DND-41 (cell line): ENCODE data around the gene OLA1.

Experiments used
- ATAC-seq: fragments of 200-7000 bp; cut with Tn5 transposase; 3 replicates; pipeline ENCODE4 v1.9.1; 2021; ENCODE audit warnings: low read depth; ENCODE audit not compliant: insufficient read depth
- DNase-seq: peaks from one replicate; pipeline ENCODE4 v3.0.0-alpha.2; 2020
- H2AFZ ChIP-seq: 2 replicates; pipeline ENCODE4 v1.6.0; 2012; ENCODE audit warnings: low read depth, low read length
- H3K27ac ChIP-seq: 2 replicates; pipeline ENCODE4 v1.5.1; 2012; ENCODE audit warnings: low read length, inconsistent platforms
- H3K27me3 ChIP-seq: fragments of 200-600 bp; sonication (generic); 2 replicates; pipeline ENCODE4 v1.6.0; 2012; ENCODE audit warnings: low read length, mild to moderate bottlenecking, inconsistent platforms; ENCODE audit not compliant: insufficient read depth, poor library complexity
- H3K36me3 ChIP-seq: 2 replicates; pipeline ENCODE4 v1.5.1; 2012; ENCODE audit warnings: low read length, inconsistent platforms; ENCODE audit not compliant: insufficient read depth
- H3K4me1 ChIP-seq: 2 replicates; pipeline ENCODE4 v1.5.1; 2012; ENCODE audit warnings: mild to moderate bottlenecking, low read length; ENCODE audit not compliant: insufficient read depth
- H3K4me2 ChIP-seq: 2 replicates; pipeline ENCODE4 v1.6.0; 2012; ENCODE audit warnings: mild to moderate bottlenecking, moderate library complexity, low read length, inconsistent platforms; ENCODE audit not compliant: insufficient read depth
- H3K4me3 ChIP-seq, 2 experiments: fragments of 200-600 bp in 1 of 2; shearing (Covaris generic) in 1 of 2; 2 replicates each; pipeline ENCODE4 v1.5.1; 2012 to 2016; ENCODE audit warnings: inconsistent platforms in 2 of 2, low read length in 2 of 2, mild to moderate bottlenecking in 2 of 2, low read depth in 1 of 2, moderate library complexity in 1 of 2
- H3K79me2 ChIP-seq: 2 replicates; pipeline ENCODE4 v1.6.0; 2012; ENCODE audit warnings: low read length, inconsistent platforms; ENCODE audit not compliant: insufficient read depth
- H3K9ac ChIP-seq: 2 replicates; pipeline ENCODE4 v1.6.0; 2012; ENCODE audit warnings: low read depth, mild to moderate bottlenecking, inconsistent platforms, low read length, moderate library complexity
- H3K9me3 ChIP-seq: 2 replicates; pipeline ENCODE4 v1.5.1; 2012; ENCODE audit warnings: low read length, moderate library complexity, mild to moderate bottlenecking, inconsistent platforms; ENCODE audit not compliant: insufficient read depth, severe bottlenecking
- H4K20me1 ChIP-seq: 2 replicates; pipeline ENCODE4 v1.6.0; 2012; ENCODE audit warnings: low read length; ENCODE audit not compliant: insufficient read depth
- EZH2 ChIP-seq: IDR thresholded peaks from 3 replicates; pipeline ENCODE4 v1.6.1; 2012; ENCODE audit warnings: borderline replicate concordance, low read depth, mild to moderate bottlenecking, moderate library complexity, low read length, inconsistent platforms; ENCODE audit not compliant: severe bottlenecking
- TF ChIP-seq, protein P1 (sequence below): IDR thresholded peaks from 2 replicates; pipeline ENCODE4 v1.5.1; 2012; ENCODE audit warnings: borderline replicate concordance, low read length, moderate library complexity, mild to moderate bottlenecking; ENCODE audit not compliant: poor library complexity, severe bottlenecking; ENCODE audit errors: extremely low read depth

Gene OLA1

DNA sequence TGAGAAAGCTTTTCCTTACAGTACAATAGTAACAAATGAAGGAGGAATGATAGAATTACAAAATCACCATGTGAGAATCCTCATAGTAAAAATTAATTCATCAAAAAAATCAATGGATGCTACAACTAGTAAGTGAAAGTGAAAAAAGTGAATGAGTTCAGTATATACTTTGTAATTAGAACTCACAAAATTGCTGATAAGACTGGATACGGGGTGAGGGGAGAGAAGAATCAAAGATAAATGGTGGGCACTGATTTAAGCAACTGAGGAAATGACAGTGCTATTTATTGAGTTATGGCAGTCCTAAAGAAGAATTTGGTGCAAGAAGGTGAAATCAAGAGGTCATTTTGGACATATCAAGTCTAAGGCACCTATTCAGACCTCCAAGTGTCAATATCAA is 20.6 kb downstream of the OLA1 start:
- no peaks in the 10 kb centered on the region for H3K27me3 ChIP-seq
- no peaks in the 10 kb centered on the region for H3K9me3 ChIP-seq
- TF ChIP-seq, protein P1, sequence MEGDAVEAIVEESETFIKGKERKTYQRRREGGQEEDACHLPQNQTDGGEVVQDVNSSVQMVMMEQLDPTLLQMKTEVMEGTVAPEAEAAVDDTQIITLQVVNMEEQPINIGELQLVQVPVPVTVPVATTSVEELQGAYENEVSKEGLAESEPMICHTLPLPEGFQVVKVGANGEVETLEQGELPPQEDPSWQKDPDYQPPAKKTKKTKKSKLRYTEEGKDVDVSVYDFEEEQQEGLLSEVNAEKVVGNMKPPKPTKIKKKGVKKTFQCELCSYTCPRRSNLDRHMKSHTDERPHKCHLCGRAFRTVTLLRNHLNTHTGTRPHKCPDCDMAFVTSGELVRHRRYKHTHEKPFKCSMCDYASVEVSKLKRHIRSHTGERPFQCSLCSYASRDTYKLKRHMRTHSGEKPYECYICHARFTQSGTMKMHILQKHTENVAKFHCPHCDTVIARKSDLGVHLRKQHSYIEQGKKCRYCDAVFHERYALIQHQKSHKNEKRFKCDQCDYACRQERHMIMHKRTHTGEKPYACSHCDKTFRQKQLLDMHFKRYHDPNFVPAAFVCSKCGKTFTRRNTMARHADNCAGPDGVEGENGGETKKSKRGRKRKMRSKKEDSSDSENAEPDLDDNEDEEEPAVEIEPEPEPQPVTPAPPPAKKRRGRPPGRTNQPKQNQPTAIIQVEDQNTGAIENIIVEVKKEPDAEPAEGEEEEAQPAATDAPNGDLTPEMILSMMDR = no peak
- no peak for TF ChIP-seq EZH2
- no peaks in the 10 kb centered on the region for H3K4me1 ChIP-seq
- H3K4me2 ChIP-seq = no peak overlapping the region
- no peak overlapping the region for H2AFZ ChIP-seq
- H3K4me3 ChIP-seq = no peak overlapping the region
- ATAC-seq (no peak), DNase-seq (no peak)
- peaks cover 74% of the 10 kb centered on the region for H3K79me2 ChIP-seq
- H3K27ac ChIP-seq = no peak overlapping the region
- peaks cover 59% of the 10 kb centered on the region for H3K36me3 ChIP-seq
- H3K9ac ChIP-seq = no peak overlapping the region
- peaks cover 25% of the 10 kb centered on the region; the same call in 1 of the 2 replicates for H4K20me1 ChIP-seq

DNA sequence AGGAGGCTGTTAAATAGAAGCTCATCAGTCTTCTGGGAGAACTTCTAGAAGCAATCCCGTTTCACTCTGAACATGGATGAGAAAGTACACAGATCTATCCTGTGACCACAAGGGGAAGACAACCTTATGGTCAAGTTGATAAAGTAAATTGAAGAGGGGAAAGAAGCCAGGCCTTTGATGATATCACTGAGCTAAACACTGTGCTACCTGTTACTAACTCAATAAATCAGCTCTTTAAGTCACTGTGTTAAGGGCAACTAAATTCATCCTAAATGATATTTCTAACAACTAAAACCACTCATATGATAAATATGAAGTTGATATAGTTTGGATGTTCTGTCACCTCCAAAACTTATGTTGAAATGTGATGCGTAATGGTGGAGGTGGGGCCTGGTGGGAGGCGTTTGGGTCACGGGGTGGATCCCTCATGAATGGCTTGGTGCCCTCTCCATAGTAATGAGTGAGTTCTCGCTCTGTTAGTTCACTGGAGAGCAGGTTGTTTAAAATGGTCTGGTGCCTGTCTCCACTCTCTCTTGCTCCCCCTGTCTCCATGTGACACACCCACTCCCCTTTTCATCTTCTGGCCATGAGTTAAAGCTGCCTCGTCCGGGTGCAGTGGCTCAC is 23.6 kb downstream of the OLA1 start:
- Histone ChIP-seq H3K36me3 (peaks cover 87% of the 10 kb centered on the region), H3K79me2 (peaks cover 73% of the 10 kb centered on the region)

GRCh38 chr2:174224125-174224524 is 24.2 kb downstream of the OLA1 start:
- H3K9me3 ChIP-seq = no peaks in the 10 kb centered on the region
- peaks cover 80% of the 10 kb centered on the region for H3K36me3 ChIP-seq
- TF ChIP-seq, protein P1 = no peak
- no peak for TF ChIP-seq EZH2
- no peak overlapping the region for H2AFZ ChIP-seq
- H3K4me2 ChIP-seq = no peak overlapping the region
- no peaks in the 10 kb centered on the region for H3K27me3 ChIP-seq
- ATAC-seq (no peak), DNase-seq (no peak)
- no peaks in the 10 kb centered on the region for H3K4me1 ChIP-seq
- peaks cover 72% of the 10 kb centered on the region for H3K79me2 ChIP-seq
- no peak overlapping the region for H3K27ac ChIP-seq
- no peak overlapping the region for H3K9ac ChIP-seq
- H3K4me3 ChIP-seq = no peak overlapping the region
- peaks cover 18% of the 10 kb centered on the region; the same call in 1 of the 2 replicates for H4K20me1 ChIP-seq

More for the DNA sequence above, 23.6 kb downstream of the OLA1 start:
- Histone ChIP-seq H3K27me3 (no peaks in the 10 kb centered on the region), H3K4me3 (no peak overlapping the region), H3K4me2 (no peak overlapping the region), H2AFZ (no peak overlapping the region), H3K4me1 (no peaks in the 10 kb centered on the region), H3K9me3 (no peaks in the 10 kb centered on the region), H3K9ac (no peak overlapping the region), H4K20me1 (peaks cover 20% of the 10 kb centered on the region; the same call in 1 of the 2 replicates), H3K27ac (no peak overlapping the region)
- TF ChIP-seq, protein P1 = no peak
- TF ChIP-seq EZH2 = no peak
- DNase-seq (no peak), ATAC-seq (no peak)
